Keratinocyte (primary cell): Measurements from ENCODE around the gene ANKRD10. TPM values are rescaled to one million over a fixed set of nuclear protein-coding genes. Genes with fewer than 3 reads are reported as not detected.

Experiments
- DNase-seq: peaks from one replicate; pipeline ENCODE4 v3.0.0-alpha.2; 2011; ENCODE audit warnings: low read depth, missing footprints, low spot score
- FAIRE-seq: peaks from 2 replicates; lab custom pipeline; 2011; peaks lifted over from hg19 to GRCh38; lab: Jason Lieb, UNC
- H2AFZ ChIP-seq: 2 replicates; pipeline ENCODE4 v1.6.0; 2012; ENCODE audit warnings: low read length, control low read depth, inconsistent platforms; ENCODE audit not compliant: control insufficient read depth
- H3K27ac ChIP-seq: 2 replicates; pipeline ENCODE4 v1.5.1; 2011; ENCODE audit warnings: low read length; ENCODE audit not compliant: control insufficient read depth, insufficient read depth
- H3K27me3 ChIP-seq: 3 replicates; pipeline ENCODE4 v1.6.0; 2011; ENCODE audit warnings: low read length; ENCODE audit not compliant: control insufficient read depth, insufficient read depth; ENCODE audit errors: extremely low read depth
- H3K36me3 ChIP-seq, 2 experiments: 2 replicates in 1 of 2; 3 replicates in 1 of 2; pipeline ENCODE4 v1.5.1; 2011; ENCODE audit warnings: low read length in 2 of 2, mild to moderate bottlenecking in 1 of 2; ENCODE audit not compliant: control insufficient read depth in 2 of 2, insufficient read depth in 2 of 2; ENCODE audit errors: extremely low read depth in 1 of 2
- H3K4me1 ChIP-seq: 3 replicates; pipeline ENCODE4 v1.5.1; 2011; ENCODE audit warnings: low read length; ENCODE audit not compliant: control insufficient read depth, insufficient read depth; ENCODE audit errors: extremely low read depth
- H3K4me2 ChIP-seq: 3 replicates; pipeline ENCODE4 v1.6.0; 2011; ENCODE audit warnings: low read depth, low read length; ENCODE audit not compliant: control insufficient read depth, insufficient read depth; ENCODE audit errors: extremely low read depth
- H3K4me3 ChIP-seq, 3 experiments: fragments of 200-600 bp in 1 of 3; sonication (generic) in 1 of 3; 2 replicates in 2 of 3; 3 replicates in 1 of 3; pipeline ENCODE4 v1.5.1; 2011 to 2016; ENCODE audit warnings: low read length in 3 of 3, mild to moderate bottlenecking in 3 of 3, control low read depth in 2 of 3, inconsistent platforms in 1 of 3, low read depth in 1 of 3, mixed read lengths in 1 of 3, mixed run types in 1 of 3, moderate library complexity in 1 of 3; ENCODE audit not compliant: control insufficient read depth in 2 of 3, insufficient read depth in 2 of 3; ENCODE audit errors: extremely low read depth in 1 of 3
- H3K79me2 ChIP-seq: 2 replicates; pipeline ENCODE4 v1.6.0; 2012; ENCODE audit warnings: low read length; ENCODE audit not compliant: control insufficient read depth, insufficient read depth
- H3K9ac ChIP-seq: 3 replicates; pipeline ENCODE4 v1.6.0; 2011; ENCODE audit warnings: low read length; ENCODE audit not compliant: control insufficient read depth, insufficient read depth; ENCODE audit errors: extremely low read depth
- H3K9me1 ChIP-seq: 3 replicates; pipeline ENCODE4 v1.6.0; 2011; ENCODE audit warnings: low read length; ENCODE audit not compliant: control insufficient read depth, insufficient read depth; ENCODE audit errors: extremely low read depth
- H3K9me3 ChIP-seq: 2 replicates; pipeline ENCODE4 v1.5.1; 2012; ENCODE audit warnings: low read depth, low read length; ENCODE audit not compliant: control insufficient read depth
- H4K20me1 ChIP-seq: 3 replicates; pipeline ENCODE4 v1.6.0; 2011; ENCODE audit warnings: low read length; ENCODE audit not compliant: control insufficient read depth, insufficient read depth; ENCODE audit errors: extremely low read depth
- CTCF ChIP-seq, 3 experiments: IDR thresholded peaks in 1 of 3; conservative IDR thresholded peaks in 1 of 3; optimal IDR thresholded peaks in 1 of 3; 2 replicates in 2 of 3; 3 replicates in 1 of 3; pipeline versions ENCODE3 to v1.5.1; 2011; ENCODE audit warnings: low read length in 3 of 3, mild to moderate bottlenecking in 3 of 3, moderate library complexity in 2 of 3, control low read depth in 1 of 3, inconsistent platforms in 1 of 3; ENCODE audit not compliant: insufficient read depth in 2 of 3; ENCODE audit errors: extremely low read depth in 1 of 3
- EZH2 ChIP-seq: IDR thresholded peaks from one replicate; pipeline ENCODE4 v1.6.1; 2012; ENCODE audit warnings: inconsistent platforms, mild to moderate bottlenecking, low read length, moderate library complexity
- dilution Hi-C: fragments of 300-500 bp; cut with MboI; formaldehyde crosslinking; loops from one replicate; pipeline ENCODE4 v1.7.0; 2020; ENCODE audit warnings: low sequenced_read_pairs; ENCODE audit not compliant: extremely low pct_ligation_motif_present
- polyA plus RNA-seq, 5 experiments: library from polyadenylated mRNA; depleted of rRNA in 3 of 5; stranded (reverse) in 3 of 5; stranded (forward) in 1 of 5; unstranded in 1 of 5; fragments of >200 nt; gene quantifications; 1 replicate in 1 of 5; 2 replicates in 3 of 5; 3 replicates in 1 of 5; pipeline versions ENCODE4 v1.2.1 to v1.2.3, GENCODE V29; 2011 to 2012; ENCODE audit warnings: missing spikeins in 2 of 5, low read depth in 1 of 5, low replicate concordance in 1 of 5
- small RNA-seq, 3 experiments: library from RNA; depleted of rRNA; stranded (forward); fragments of <200 nt; gene quantifications; one replicate each; pipeline ENCODE3, GENCODE V24; 2012; ENCODE audit warnings: low read depth in 3 of 3, low replicate concordance in 1 of 3; ENCODE audit not compliant: insufficient read length in 3 of 3

The ANKRD10 gene
- polyA plus RNA-seq, 1 donor (not counting 4 experiments of a cell fraction or from before 2014, with no cell fraction given), result 58.1 TPM

- TF ChIP-seq CTCF (optimal IDR thresholded peaks at IDR 0.05 in 1 of 3, IDR thresholded peaks at IDR 0.05 in 1 of 3, conservative IDR thresholded peaks at IDR 0.05 in 1 of 3; ENCODE audit: extremely low read depth in 1 of 3, insufficient read depth in 2 of 3, low read length in 3 of 3) (no peak), EZH2 (no peak)
- peaks cover 27% of the 10 kb centered on the region for H3K27me3 ChIP-seq
- no peak overlapping the region for H2AFZ ChIP-seq
- H3K9me1 ChIP-seq, result no peaks in the 10 kb centered on the region
- H3K36me3 ChIP-seq, result no peaks in the 10 kb centered on the region
- no peak overlapping the region for H3K27ac ChIP-seq
- no peak overlapping the region for H3K4me3 ChIP-seq
- no peaks in the 10 kb centered on the region for H4K20me1 ChIP-seq
- no peaks in the 10 kb centered on the region for H3K79me2 ChIP-seq
- H3K9ac ChIP-seq, result no peak overlapping the region
- no peak for FAIRE-seq
- no peak overlapping the region for H3K4me2 ChIP-seq
- no peaks in the 10 kb centered on the region for H3K9me3 ChIP-seq
- H3K4me1 ChIP-seq, result no peaks in the 10 kb centered on the region
- DNase-seq, result no peak
- dilution Hi-C loops, result no loop called here
These were observed 85.4 kb downstream of the ANKRD10 start for GRCh38 chr13:110829486-110829885.

GRCh38 chr13:110828705-110829104 lies 86.2 kb downstream of the ANKRD10 start:
- Histone ChIP-seq H3K9me3 (no peaks in the 10 kb centered on the region), H4K20me1 (no peaks in the 10 kb centered on the region), H3K9me1 (no peaks in the 10 kb centered on the region), H3K4me1 (no peaks in the 10 kb centered on the region), H3K27me3 (peaks cover 27% of the 10 kb centered on the region), H3K79me2 (no peaks in the 10 kb centered on the region), H3K27ac (no peak overlapping the region), H3K4me2 (no peak overlapping the region), H3K36me3 (no peaks in the 10 kb centered on the region), H3K9ac (no peak overlapping the region), H3K4me3 (no peak overlapping the region), H2AFZ (no peak overlapping the region)
- TF ChIP-seq EZH2 (no peak), CTCF (optimal IDR thresholded peaks at IDR 0.05 in 1 of 3, IDR thresholded peaks at IDR 0.05 in 1 of 3, conservative IDR thresholded peaks at IDR 0.05 in 1 of 3; ENCODE audit: extremely low read depth in 1 of 3, insufficient read depth in 2 of 3, low read length in 3 of 3) (peak in 1 of 3 experiments; percentile 6)
- FAIRE-seq (no peak), DNase-seq (no peak)
- dilution Hi-C loops, result no loop called here

Small RNA genes within 50 kb of the gene (small RNA-seq; reads per million reads assigned to genes)
- 0 reads per million in 3 experiments for gene AL442128.1

Other genes with a start within 250 kb of the ANKRD10 start
- 67.8 to 94.5 TPM (median 90.0 TPM) in 3 replicates for gene CARS2, start 209.0 kb downstream of the ANKRD10 start, polyA plus RNA-seq
- gene ING1, start 201.4 kb downstream of the ANKRD10 start, polyA plus RNA-seq, result 6.4 to 8.9 TPM (median 7.2 TPM) in 3 replicates
- gene ARHGEF7, start 200.2 kb upstream of the ANKRD10 start, polyA plus RNA-seq, result 19.0 to 25.2 TPM (median 24.9 TPM) in 3 replicates